H1 (cell line): ENCODE measurements around the gene MAP2K5. TPM values are rescaled to one million over a fixed set of nuclear protein-coding genes. Genes with fewer than 3 reads are reported as not detected.
A peak's percentile ranks its signal among the peaks of the same experiment; 100 is the strongest.

Experiments used
- BCL11A ChIP-seq, 2 experiments: IDR thresholded peaks; one replicate each; pipeline ENCODE4 v1.6.1; 2011; ENCODE audit warnings: low read depth in 2 of 2, low read length in 2 of 2, mild to moderate bottlenecking in 2 of 2
- CBX5 ChIP-seq: fragments of 300-800, 300-1000 bp; sonication (generic); IDR thresholded peaks from 2 replicates; pipeline ENCODE4 v1.7.1; 2016; ENCODE audit warnings: antibody characterized with exemption, low read length, low read depth
- JUN ChIP-seq: IDR thresholded peaks from 2 replicates; pipeline ENCODE4 v1.6.1; 2011; ENCODE audit warnings: low read depth, mild to moderate bottlenecking, improper control_type of control experiment, low read length
- JUND ChIP-seq: IDR thresholded peaks from 2 replicates; pipeline ENCODE4 v1.6.1; 2011; ENCODE audit warnings: mild to moderate bottlenecking, improper control_type of control experiment, low read length
- KDM1A ChIP-seq: fragments of 200-600, 300-600 bp; sonication (generic); IDR thresholded peaks from 2 replicates; pipeline ENCODE4 v1.7.1; 2016; ENCODE audit warnings: mild to moderate bottlenecking, low read length, borderline replicate concordance
- MAFK ChIP-seq: IDR thresholded peaks from 2 replicates; pipeline ENCODE4 v1.6.1; 2012; ENCODE audit warnings: low read depth, mild to moderate bottlenecking, improper control_type of control experiment, low read length
- PHF8 ChIP-seq: fragments of 200-600 bp; sonication (generic); conservative IDR thresholded peaks from 2 replicates; pipeline ENCODE4 v1.7.1; 2012; ENCODE audit warnings: low read depth, mild to moderate bottlenecking, inconsistent platforms, low read length, moderate library complexity
- POU5F1 ChIP-seq: IDR thresholded peaks from 2 replicates; pipeline ENCODE4 v1.6.1; 2011; ENCODE audit warnings: low read depth, mild to moderate bottlenecking, low read length, moderate library complexity
- SUZ12 ChIP-seq: fragments of 200-600 bp; sonication (generic); IDR thresholded peaks from 2 replicates; pipeline ENCODE4 v1.6.1; 2012; ENCODE audit warnings: mild to moderate bottlenecking, inconsistent platforms, low read length, moderate library complexity, mixed read lengths
- polyA plus RNA-seq, 7 experiments: library from polyadenylated mRNA; depleted of rRNA in 3 of 7; stranded (reverse) in 5 of 7; unstranded in 2 of 7; fragments of >200 nt in 5 of 7; fragments of 200-250 nt in 2 of 7; gene quantifications; 1 replicate in 5 of 7; 2 replicates in 1 of 7; 4 replicates in 1 of 7; pipeline versions ENCODE4 v1.2.1 to v1.2.3, GENCODE V29; 2011 to 2013; ENCODE audit warnings: missing spikeins in 2 of 7, mixed read lengths in 2 of 7
- total RNA-seq: library from RNA; stranded (reverse); fragmentation: NEBNext Ultra II Directional; extraction: Animal tissue kit (Norgen Biotek cat#: 25700); gene quantifications from 2 replicates; pipeline ENCODE4 v1.2.1, GENCODE V29; 2021
- TF ChIP-seq, protein P1 (sequence below): fragments of 300-600 bp; sonication (generic); IDR thresholded peaks from 2 replicates; pipeline ENCODE4 v1.7.1; 2012; ENCODE audit warnings: low read length, moderate library complexity, mild to moderate bottlenecking, inconsistent platforms; ENCODE audit not compliant: insufficient replicate concordance

MAP2K5 gene
- total and polyA plus RNA-seq, 2 of the 8 experiments (the other 6 are each of a cell fraction or from before 2014, with no cell fraction given) = 4.4 to 15.8 TPM

DNA sequence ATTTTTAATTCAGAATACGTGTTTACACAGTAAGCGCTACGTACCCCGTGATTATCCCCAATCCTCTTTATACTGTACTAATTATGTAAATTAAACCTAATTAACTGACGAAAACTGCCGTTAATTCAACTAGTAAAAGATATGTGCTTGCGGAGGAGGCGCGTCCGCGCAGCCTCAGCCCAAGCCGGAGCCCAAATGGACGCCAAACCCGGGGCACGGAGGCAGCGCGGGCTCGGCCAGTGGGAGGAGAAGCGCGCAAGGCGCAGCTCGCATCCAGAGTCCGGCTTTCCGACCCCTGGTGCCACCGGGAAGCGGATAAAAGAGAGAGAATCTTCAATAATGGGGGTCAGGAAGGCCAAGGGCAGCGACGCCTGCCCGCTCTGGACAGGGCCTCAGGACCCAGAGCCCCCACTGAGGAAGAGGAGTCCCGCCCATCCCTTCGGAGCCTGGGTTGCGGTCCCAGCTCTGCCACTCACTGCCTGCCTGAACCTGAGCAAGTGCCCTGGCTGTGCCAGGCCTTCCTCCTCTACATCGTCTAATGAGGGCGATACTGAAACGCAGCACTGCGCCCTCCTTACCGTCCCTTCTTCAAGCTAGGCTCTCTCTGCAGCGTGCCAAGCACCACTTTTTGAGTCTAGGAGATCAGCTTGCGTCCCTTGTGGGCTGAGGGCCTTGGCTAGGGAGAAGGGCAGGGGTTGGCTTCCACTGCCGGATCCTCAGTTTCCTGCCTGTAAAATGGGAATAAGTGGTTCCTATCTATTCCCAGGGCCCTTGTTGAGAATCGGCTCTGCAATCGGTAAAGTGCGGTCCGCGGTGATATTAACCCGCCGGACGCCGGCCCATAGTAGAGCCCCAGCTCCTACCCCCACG, 277.9 kb downstream of the MAP2K5 start (continued):
- TF ChIP-seq KDM1A (no peak), MAFK (no peak), JUN (no peak), PHF8 (no peak), CBX5 (no peak), JUND (no peak), POU5F1 (no peak), SUZ12 (peak; percentile 80), BCL11A (IDR thresholded peaks at IDR 0.05; ENCODE audit: low read depth in 2 of 2, low read length in 2 of 2) (no peak)
- TF ChIP-seq, protein P1, sequence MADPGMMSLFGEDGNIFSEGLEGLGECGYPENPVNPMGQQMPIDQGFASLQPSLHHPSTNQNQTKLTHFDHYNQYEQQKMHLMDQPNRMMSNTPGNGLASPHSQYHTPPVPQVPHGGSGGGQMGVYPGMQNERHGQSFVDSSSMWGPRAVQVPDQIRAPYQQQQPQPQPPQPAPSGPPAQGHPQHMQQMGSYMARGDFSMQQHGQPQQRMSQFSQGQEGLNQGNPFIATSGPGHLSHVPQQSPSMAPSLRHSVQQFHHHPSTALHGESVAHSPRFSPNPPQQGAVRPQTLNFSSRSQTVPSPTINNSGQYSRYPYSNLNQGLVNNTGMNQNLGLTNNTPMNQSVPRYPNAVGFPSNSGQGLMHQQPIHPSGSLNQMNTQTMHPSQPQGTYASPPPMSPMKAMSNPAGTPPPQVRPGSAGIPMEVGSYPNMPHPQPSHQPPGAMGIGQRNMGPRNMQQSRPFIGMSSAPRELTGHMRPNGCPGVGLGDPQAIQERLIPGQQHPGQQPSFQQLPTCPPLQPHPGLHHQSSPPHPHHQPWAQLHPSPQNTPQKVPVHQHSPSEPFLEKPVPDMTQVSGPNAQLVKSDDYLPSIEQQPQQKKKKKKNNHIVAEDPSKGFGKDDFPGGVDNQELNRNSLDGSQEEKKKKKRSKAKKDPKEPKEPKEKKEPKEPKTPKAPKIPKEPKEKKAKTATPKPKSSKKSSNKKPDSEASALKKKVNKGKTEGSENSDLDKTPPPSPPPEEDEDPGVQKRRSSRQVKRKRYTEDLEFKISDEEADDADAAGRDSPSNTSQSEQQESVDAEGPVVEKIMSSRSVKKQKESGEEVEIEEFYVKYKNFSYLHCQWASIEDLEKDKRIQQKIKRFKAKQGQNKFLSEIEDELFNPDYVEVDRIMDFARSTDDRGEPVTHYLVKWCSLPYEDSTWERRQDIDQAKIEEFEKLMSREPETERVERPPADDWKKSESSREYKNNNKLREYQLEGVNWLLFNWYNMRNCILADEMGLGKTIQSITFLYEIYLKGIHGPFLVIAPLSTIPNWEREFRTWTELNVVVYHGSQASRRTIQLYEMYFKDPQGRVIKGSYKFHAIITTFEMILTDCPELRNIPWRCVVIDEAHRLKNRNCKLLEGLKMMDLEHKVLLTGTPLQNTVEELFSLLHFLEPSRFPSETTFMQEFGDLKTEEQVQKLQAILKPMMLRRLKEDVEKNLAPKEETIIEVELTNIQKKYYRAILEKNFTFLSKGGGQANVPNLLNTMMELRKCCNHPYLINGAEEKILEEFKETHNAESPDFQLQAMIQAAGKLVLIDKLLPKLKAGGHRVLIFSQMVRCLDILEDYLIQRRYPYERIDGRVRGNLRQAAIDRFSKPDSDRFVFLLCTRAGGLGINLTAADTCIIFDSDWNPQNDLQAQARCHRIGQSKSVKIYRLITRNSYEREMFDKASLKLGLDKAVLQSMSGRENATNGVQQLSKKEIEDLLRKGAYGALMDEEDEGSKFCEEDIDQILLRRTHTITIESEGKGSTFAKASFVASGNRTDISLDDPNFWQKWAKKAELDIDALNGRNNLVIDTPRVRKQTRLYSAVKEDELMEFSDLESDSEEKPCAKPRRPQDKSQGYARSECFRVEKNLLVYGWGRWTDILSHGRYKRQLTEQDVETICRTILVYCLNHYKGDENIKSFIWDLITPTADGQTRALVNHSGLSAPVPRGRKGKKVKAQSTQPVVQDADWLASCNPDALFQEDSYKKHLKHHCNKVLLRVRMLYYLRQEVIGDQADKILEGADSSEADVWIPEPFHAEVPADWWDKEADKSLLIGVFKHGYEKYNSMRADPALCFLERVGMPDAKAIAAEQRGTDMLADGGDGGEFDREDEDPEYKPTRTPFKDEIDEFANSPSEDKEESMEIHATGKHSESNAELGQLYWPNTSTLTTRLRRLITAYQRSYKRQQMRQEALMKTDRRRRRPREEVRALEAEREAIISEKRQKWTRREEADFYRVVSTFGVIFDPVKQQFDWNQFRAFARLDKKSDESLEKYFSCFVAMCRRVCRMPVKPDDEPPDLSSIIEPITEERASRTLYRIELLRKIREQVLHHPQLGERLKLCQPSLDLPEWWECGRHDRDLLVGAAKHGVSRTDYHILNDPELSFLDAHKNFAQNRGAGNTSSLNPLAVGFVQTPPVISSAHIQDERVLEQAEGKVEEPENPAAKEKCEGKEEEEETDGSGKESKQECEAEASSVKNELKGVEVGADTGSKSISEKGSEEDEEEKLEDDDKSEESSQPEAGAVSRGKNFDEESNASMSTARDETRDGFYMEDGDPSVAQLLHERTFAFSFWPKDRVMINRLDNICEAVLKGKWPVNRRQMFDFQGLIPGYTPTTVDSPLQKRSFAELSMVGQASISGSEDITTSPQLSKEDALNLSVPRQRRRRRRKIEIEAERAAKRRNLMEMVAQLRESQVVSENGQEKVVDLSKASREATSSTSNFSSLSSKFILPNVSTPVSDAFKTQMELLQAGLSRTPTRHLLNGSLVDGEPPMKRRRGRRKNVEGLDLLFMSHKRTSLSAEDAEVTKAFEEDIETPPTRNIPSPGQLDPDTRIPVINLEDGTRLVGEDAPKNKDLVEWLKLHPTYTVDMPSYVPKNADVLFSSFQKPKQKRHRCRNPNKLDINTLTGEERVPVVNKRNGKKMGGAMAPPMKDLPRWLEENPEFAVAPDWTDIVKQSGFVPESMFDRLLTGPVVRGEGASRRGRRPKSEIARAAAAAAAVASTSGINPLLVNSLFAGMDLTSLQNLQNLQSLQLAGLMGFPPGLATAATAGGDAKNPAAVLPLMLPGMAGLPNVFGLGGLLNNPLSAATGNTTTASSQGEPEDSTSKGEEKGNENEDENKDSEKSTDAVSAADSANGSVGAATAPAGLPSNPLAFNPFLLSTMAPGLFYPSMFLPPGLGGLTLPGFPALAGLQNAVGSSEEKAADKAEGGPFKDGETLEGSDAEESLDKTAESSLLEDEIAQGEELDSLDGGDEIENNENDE = no peak
